K562 (cell line): ENCODE measurements around the gene FAM181B. TPM values are rescaled to one million over a fixed set of nuclear protein-coding genes. Genes with fewer than 3 reads are reported as not detected.

ENCODE experiments used
- CBFB ChIP-seq: sonication (generic); formaldehyde crosslinking; IDR thresholded peaks from 2 replicates; pipeline ENCODE4 v1.4.0; 2020; ENCODE audit warnings: mild to moderate bottlenecking, missing genetic modification reagents
- ESRRA ChIP-seq: fragments of 450-650 bp; IDR thresholded peaks from 2 replicates; pipeline ENCODE4 v1.6.1; 2014; ENCODE audit warnings: low read depth, mild to moderate bottlenecking, moderate library complexity, borderline replicate concordance
- FOSL1 ChIP-seq: fragments of 200-800 bp; sonication (Bioruptor generic); conservative IDR thresholded peaks from 2 replicates; pipeline ENCODE4 v1.6.1; 2016; ENCODE audit warnings: missing genetic modification characterization, missing compliant biosample characterization
- HCFC1 ChIP-seq: IDR thresholded peaks from 2 replicates; pipeline ENCODE4 v1.6.1; 2012; ENCODE audit warnings: low read depth, low read length, improper control_type of control experiment
- HDAC6 ChIP-seq: IDR thresholded peaks from 2 replicates; pipeline ENCODE4 v1.6.1; 2012; ENCODE audit warnings: low read depth, mild to moderate bottlenecking, control low read depth, inconsistent platforms, low read length, moderate library complexity
- MAZ ChIP-seq, 2 experiments: fragments of 450-650 bp in 1 of 2; sonication (generic) in 1 of 2; formaldehyde crosslinking; IDR thresholded peaks in 1 of 2; conservative IDR thresholded peaks in 1 of 2; 2 replicates each; pipeline versions ENCODE4 v1.4.0 to v1.5.0; 2020; ENCODE audit warnings: mild to moderate bottlenecking in 1 of 2, missing genetic modification reagents in 1 of 2
- MECOM ChIP-seq: fragments of 250-450 bp; sonication (Bioruptor Pico); IDR thresholded peaks from 2 replicates; pipeline ENCODE4 v1.8.0; 2022; ENCODE audit warnings: inconsistent platforms
- NCOA6 ChIP-seq: fragments of 450-650 bp; IDR thresholded peaks from 2 replicates; pipeline ENCODE4 v1.6.1; 2017; ENCODE audit warnings: mild to moderate bottlenecking
- PHF8 ChIP-seq: fragments of 200-600 bp; sonication (generic); IDR thresholded peaks from 2 replicates; pipeline ENCODE4 v1.6.1; 2012; ENCODE audit warnings: mixed run types, mild to moderate bottlenecking, inconsistent platforms, low read length, moderate library complexity, borderline replicate concordance
- PURB ChIP-seq: sonication (generic); formaldehyde crosslinking; IDR thresholded peaks from 2 replicates; pipeline ENCODE4 v1.9.0; 2021; ENCODE audit warnings: low read depth, mild to moderate bottlenecking, missing genetic modification reagents
- RAD21 ChIP-seq, 2 experiments: fragments of 250-450 bp in 1 of 2; fragments of 450-650 bp in 1 of 2; sonication (Bioruptor Pico) in 1 of 2; formaldehyde crosslinking in 1 of 2; IDR thresholded peaks in 1 of 2; conservative IDR thresholded peaks in 1 of 2; 2 replicates each; pipeline versions ENCODE4 v1.4.0 to v1.8.0; 2020 to 2022; ENCODE audit warnings: mild to moderate bottlenecking in 2 of 2, moderate library complexity in 1 of 2
- SMAD2 ChIP-seq: fragments of 150-350 bp; IDR thresholded peaks from 2 replicates; pipeline ENCODE4 v1.6.1; 2014; ENCODE audit warnings: low read depth, mild to moderate bottlenecking, low read length
- TRIM24 ChIP-seq, 2 experiments: fragments of 450-650 bp; IDR thresholded peaks; 2 replicates each; pipeline ENCODE4 v1.6.1; 2016
- UBTF ChIP-seq, 2 experiments: IDR thresholded peaks; 2 replicates each; pipeline ENCODE4 v1.6.1; 2012; ENCODE audit warnings: improper control_type of control experiment in 2 of 2, low read depth in 2 of 2, low read length in 2 of 2, borderline replicate concordance in 1 of 2
- ZNF431 ChIP-seq: sonication (generic); formaldehyde crosslinking; IDR thresholded peaks from 2 replicates; pipeline ENCODE4 v1.8.0; 2022; ENCODE audit warnings: mild to moderate bottlenecking, missing genetic modification reagents
- ZNF695 ChIP-seq: fragments of 450-650 bp; formaldehyde crosslinking; IDR thresholded peaks from 2 replicates; pipeline ENCODE4 v1.4.0; 2020; ENCODE audit warnings: mild to moderate bottlenecking, moderate library complexity
- ZNF76 ChIP-seq: fragments of 250-450 bp; sonication (Bioruptor Pico); IDR thresholded peaks from 2 replicates; pipeline ENCODE4 v1.4.0; 2020; ENCODE audit warnings: mild to moderate bottlenecking, moderate library complexity, borderline replicate concordance
- ZNF778 ChIP-seq: fragments of 450-650 bp; formaldehyde crosslinking; IDR thresholded peaks from 2 replicates; pipeline ENCODE4 v1.4.0; 2020; ENCODE audit warnings: mild to moderate bottlenecking, moderate library complexity
- polyA plus RNA-seq, 8 experiments: library from polyadenylated mRNA; depleted of rRNA in 4 of 8; stranded (reverse) in 5 of 8; unstranded in 3 of 8; fragments of >200 nt; fragmentation: Nextera tagmentation in 2 of 8; fragmentation: Illumina TruSeq in 1 of 8; extraction: Ambion mirVana in 2 of 8; extraction: Trizol in 1 of 8; gene quantifications; 2 replicates each; pipeline versions ENCODE4 v1.2.1 to v1.2.3, GENCODE V29; 2011 to 2014; ENCODE audit warnings: inconsistent platforms in 1 of 8, missing spikeins in 1 of 8
- total RNA-seq, 7 experiments: library from RNA; depleted of rRNA in 6 of 7; stranded (reverse); fragments of >200 nt in 6 of 7; fragmentation: Illumina TruSeq in 2 of 7; extraction: Trizol in 2 of 7; gene quantifications; 2 replicates each; pipeline versions ENCODE4 v1.2.1 to v1.2.3, GENCODE V29; 2011 to 2021; ENCODE audit warnings: low replicate concordance in 1 of 7
- TF ChIP-seq, protein P1 (sequence below): fragments of 250-450 bp; sonication (Bioruptor Pico); IDR thresholded peaks from 2 replicates; pipeline ENCODE4 v1.9.0; 2021; ENCODE audit warnings: mild to moderate bottlenecking, inconsistent platforms
- TF ChIP-seq, protein P2 (sequence below), 2 experiments: fragments of 250-450 bp in 1 of 2; fragments of 450-650 bp in 1 of 2; sonication (Bioruptor Pico) in 1 of 2; IDR thresholded peaks; 2 replicates each; pipeline versions ENCODE4 v1.6.1 to v1.8.0; 2016 to 2021; ENCODE audit warnings: mild to moderate bottlenecking in 2 of 2, moderate library complexity in 2 of 2, missing compliant biosample characterization in 1 of 2, missing genetic modification characterization in 1 of 2
- TF ChIP-seq, protein P3 (sequence below): fragments of 450-650 bp; formaldehyde crosslinking; IDR thresholded peaks from 2 replicates; pipeline ENCODE4 v1.4.0; 2020; ENCODE audit warnings: mild to moderate bottlenecking, moderate library complexity

Gene FAM181B
- total and polyA plus RNA-seq, 9 of the 15 experiments (the other 6 are each of a cell fraction or from before 2014, with no cell fraction given) = 0.01 TPM; not detected in 8

DNA sequence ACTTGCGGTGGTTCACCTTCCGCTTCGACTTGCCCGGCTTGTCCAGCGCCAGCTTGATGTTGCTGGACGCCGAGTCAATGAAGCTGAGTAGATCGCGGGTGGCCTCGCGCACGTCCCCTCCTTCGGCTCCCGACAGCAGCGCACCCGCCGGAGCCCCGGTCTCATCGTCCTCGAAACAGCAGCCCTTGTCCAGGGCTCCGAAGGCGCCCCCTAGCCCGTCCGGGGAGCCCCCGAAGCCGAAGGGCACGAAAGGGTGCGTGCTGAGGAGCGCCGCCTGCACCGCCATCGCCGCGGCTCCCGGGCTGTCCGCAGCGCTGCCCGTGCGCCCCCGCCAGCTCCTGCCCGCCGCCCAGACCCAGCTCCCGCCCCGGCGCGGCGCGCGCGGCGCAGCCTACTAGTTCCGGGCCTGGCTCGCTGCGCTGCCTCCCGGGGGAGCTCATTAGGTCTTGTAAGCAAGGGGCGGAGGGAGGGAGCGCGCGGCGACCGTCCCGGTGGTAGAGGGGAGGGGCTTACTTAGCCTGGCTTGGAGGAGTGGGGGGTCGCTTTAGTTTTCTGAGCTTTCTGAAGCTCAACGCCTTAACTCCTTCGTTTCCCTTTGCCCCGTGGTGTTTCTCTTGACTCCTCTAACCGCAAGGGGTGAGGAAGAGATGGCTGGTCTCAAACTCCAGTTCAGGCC, at the start of gene FAM181B (continued):
- TF ChIP-seq, protein P1, sequence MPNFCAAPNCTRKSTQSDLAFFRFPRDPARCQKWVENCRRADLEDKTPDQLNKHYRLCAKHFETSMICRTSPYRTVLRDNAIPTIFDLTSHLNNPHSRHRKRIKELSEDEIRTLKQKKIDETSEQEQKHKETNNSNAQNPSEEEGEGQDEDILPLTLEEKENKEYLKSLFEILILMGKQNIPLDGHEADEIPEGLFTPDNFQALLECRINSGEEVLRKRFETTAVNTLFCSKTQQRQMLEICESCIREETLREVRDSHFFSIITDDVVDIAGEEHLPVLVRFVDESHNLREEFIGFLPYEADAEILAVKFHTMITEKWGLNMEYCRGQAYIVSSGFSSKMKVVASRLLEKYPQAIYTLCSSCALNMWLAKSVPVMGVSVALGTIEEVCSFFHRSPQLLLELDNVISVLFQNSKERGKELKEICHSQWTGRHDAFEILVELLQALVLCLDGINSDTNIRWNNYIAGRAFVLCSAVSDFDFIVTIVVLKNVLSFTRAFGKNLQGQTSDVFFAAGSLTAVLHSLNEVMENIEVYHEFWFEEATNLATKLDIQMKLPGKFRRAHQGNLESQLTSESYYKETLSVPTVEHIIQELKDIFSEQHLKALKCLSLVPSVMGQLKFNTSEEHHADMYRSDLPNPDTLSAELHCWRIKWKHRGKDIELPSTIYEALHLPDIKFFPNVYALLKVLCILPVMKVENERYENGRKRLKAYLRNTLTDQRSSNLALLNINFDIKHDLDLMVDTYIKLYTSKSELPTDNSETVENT = no peak
- TF ChIP-seq FOSL1 (tag) (no peak), ZNF695 (CRISPR knock-in tag) (no peak), MECOM (no peak), PURB (CRISPR knock-in tag) (no peak), UBTF (IDR thresholded peaks at IDR 0.05; ENCODE audit: borderline replicate concordance in 1 of 2, low read depth in 2 of 2, low read length in 2 of 2) (peak; percentile 73 to 80; a peak in 2 of 4 replicates), ZNF76 (CRISPR knock-in tag) (no peak), HCFC1 (no peak), HDAC6 (no peak), RAD21 (CRISPR knock-in tag; conservative IDR thresholded peaks at IDR 0.05 in 1 of 2, IDR thresholded peaks at IDR 0.05 in 1 of 2) (no peak), SMAD2 (no peak), PHF8 (peak; percentile 49; the same call in 1 of the 2 replicates), ZNF778 (CRISPR knock-in tag) (no peak), TRIM24 (IDR thresholded peaks at IDR 0.05) (no peak), ESRRA (0 out of 2 replicates have a peak, but pooled peaks have one; percentile 20), NCOA6 (peak; percentile 53; the same call in 1 of the 2 replicates), ZNF431 (CRISPR knock-in tag) (no peak), CBFB (CRISPR knock-in tag) (no peak), MAZ (CRISPR knock-in tag; conservative IDR thresholded peaks at IDR 0.05 in 1 of 2, IDR thresholded peaks at IDR 0.05 in 1 of 2) (0 out of 4 replicates have a peak, but pooled peaks of 1 of the 2 experiments have one; percentile 55)
- TF ChIP-seq, protein P2, sequence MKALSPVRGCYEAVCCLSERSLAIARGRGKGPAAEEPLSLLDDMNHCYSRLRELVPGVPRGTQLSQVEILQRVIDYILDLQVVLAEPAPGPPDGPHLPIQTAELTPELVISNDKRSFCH (CRISPR knock-in tag; IDR thresholded peaks at IDR 0.05) = no peak
- TF ChIP-seq, protein P2 (tag; IDR thresholded peaks at IDR 0.05) = 0 out of 2 replicates have a peak, but pooled peaks have one; percentile 37
- TF ChIP-seq, protein P3, sequence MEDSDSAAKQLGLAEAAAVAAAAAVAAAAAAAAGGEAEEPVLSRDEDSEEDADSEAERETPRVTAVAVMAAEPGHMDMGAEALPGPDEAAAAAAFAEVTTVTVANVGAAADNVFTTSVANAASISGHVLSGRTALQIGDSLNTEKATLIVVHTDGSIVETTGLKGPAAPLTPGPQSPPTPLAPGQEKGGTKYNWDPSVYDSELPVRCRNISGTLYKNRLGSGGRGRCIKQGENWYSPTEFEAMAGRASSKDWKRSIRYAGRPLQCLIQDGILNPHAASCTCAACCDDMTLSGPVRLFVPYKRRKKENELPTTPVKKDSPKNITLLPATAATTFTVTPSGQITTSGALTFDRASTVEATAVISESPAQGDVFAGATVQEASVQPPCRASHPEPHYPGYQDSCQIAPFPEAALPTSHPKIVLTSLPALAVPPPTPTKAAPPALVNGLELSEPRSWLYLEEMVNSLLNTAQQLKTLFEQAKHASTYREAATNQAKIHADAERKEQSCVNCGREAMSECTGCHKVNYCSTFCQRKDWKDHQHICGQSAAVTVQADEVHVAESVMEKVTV (CRISPR knock-in tag) = no peak
